ENCODE data around the gene A1CF.

The A1CF gene

DNA sequence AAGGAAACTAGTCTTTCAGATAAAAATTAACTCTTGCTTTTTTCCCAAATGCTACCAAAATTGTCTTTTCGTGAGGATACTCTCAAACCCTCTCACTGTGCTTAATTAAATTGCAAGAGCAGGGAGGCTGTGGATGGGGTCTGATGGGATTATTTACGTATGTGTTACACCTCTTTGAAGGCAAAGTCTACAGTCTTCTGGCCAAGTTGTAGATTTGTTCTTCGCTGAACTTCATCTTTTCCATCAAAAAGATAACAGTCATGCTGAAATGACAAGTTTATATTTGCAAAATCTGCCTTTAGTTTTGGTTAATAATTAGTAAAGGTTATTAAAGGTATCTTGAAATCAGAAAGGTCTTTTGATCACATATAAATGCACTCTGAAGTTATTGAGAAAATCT is 22.7 kb downstream of the A1CF start:
- DNase-seq (ENCODE audit: low read depth, low spot score), result no peak

DNA sequence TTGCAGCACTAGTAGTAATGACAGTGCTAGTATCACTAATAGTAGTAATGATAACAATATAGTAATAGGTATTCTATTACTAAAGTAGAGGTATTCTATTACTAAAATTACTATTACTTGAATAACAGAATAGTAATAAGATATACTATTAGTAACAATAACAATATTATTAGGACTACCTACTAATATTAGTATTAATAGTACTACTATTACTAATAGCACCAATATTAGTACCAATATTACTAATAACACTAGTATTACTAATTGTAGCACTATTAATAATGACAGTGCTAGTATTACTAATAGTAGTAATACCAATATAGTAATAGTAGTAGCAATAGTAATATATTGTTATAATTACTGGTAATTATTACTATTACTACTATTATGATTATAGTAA is 24.1 kb downstream of the A1CF start:
- no peak for DNase-seq (ENCODE audit: low read depth, low spot score)

DNA sequence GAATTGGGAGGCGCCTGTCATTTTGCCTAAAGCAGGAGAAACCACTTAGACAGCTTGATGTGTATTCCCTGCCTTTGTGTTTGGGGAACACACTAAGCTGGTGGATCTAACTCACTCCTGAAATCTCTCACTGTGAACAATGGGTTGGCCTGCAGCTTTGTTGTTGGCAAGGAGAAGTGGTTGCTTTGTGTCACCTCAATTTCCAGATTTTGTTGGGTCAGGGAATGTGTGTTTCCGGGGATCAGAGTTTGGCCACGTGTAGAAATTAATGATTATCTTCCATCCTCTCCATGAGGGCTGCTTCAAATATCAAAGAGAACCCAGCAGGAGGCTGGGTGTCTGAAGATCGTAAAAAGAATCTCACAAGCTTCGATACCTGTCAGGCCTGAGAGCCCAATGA is 27.8 kb downstream of the A1CF start:
- no peak for DNase-seq (ENCODE audit: low read depth, low spot score)

DNA sequence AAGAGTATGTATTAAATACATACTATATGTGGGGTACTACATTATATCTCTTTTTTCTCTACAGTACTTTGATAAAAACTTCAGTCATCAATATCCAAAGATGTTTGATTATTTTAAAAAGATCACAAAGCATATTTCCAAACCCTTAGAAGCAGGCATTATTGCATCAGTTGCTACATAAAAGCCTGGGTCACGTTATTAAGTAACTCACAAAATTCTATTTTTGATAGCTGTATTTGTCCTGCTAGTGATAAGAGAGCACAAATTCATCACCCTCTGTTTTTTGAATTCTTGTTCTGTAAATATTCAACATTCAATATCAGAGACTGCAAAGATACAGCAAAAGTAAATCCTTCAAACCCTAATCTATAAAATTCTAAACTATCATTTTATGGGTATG is 30.0 kb downstream of the A1CF start:
- DNase-seq (ENCODE audit: low read depth, low spot score), result no peak

DNA sequence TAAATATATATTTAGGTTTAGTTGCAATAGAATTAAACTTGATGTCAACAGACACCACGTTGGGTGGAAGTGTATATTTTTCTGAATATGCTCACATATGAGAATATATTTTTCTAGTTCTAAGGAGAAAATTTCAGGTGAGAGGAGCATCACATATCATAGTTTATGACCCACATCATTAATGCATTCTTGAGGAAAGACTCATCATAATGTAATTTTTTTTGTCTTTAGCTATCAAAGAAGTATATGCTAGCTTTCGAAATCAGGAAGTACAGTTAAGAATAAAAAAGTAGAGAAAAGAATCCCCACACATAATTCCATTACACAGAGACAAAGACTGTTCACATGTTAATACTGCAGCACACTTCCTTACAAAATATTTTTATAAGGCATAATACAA is 30.4 kb downstream of the A1CF start:
- no peak for DNase-seq (ENCODE audit: low read depth, low spot score)

DNA sequence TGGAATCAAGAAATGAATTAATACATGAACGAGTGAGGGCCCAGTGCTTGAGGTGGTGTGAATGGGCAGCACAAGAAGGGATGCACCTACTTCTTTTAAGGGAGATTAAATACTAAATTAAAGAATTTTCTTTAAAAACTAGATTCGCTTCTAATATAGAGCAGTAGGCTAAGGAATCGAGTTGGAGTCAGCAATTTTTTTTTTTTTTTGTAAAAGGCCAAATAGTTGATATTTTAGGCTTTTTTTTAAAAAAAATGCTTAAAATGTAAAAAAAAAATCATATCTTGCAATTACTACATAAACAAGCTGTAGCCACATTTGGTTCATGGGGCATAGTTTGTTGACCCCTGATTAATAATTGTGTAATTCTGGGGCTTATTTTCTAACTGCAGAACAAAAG is 31.9 kb downstream of the A1CF start:
- no peak for DNase-seq (ENCODE audit: low read depth, low spot score)

DNA sequence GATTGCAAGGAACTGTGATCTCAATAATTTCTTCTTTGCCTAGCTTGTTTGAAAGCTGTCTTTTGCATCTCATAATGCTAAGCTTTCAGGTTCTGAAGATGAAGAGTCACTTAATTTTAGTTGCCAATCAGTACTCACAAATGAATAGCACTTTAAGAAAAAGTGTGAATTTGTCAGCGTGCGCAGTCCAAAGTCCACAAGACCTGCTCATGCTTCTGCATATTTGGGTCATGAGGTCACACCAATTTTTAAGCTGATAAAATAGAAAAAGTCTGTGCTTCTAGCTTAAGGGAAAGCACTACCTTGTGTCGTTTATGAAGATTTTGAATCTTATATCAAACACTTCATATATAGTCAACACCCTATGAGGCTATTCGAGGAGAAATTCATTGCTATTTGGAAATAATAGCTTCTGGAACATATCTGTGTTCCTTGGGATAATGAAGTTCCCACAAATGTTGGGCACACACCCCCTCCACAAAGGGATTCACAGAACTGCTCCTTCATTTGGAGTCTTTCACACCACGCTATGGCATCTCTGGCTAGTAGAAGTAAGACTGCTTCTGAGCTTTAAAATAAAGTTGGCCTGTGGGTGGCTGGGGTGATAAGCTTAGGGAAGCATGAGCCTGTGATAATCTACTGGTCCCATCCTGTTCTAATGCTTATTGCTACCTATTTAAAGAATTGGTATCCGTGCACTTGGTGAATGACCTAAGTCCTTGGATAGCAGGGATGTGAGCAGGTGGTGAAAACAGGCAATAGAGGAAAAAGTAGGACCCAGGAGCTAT is 33.3 kb downstream of the A1CF start:
- no peak for DNase-seq (ENCODE audit: low read depth, low spot score)

DNA sequence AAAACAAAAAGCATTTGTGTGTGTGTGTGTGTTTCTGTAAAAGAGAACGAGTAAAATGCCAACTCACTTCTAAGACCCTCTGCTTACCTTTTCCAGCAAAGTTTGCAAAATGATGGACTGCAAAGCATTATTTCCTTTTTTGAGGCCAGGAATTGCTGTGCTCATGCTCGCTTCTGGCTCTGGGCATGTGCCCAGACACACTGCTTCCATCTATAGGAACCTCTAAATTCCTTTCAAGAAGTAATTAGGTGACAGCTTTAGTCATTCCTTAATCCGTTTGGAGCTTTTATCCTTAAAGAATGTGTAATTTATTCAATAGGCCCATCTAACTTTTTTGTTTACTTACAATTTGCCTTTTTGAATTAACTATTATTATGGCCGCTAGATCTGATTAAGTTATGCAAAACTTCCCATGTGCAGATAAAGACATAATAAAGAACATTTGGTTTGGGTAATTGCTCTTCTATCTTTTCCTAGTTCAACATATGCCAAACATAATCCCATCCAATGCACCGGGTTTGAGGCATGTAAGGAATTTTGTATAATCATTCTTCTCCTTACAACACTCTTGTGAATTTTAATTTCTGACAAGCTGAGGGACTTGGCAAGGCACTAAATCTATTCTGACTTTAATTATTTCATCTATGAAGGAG is 34.7 kb downstream of the A1CF start:
- no peak for DNase-seq (ENCODE audit: low read depth, low spot score)

DNA sequence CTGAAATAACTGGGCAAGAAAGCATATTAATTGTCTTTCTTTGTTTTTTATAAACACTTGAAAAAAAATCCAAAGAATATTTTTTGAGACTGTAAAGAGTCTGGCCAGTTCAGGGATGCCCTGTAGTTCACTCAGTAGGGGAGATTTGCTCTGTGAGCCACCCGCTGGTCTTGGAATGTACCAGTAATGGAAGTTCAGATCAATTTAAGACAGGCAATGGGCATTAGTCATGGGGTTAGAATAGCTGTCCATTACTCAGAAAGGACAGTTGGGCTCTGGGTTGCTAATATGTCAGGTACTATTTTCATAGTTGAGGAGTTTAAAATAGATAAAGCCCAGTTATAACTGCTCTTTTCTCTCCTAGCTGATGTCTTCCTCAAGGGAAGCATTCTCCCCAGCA is 38.7 kb downstream of the A1CF start:
- no peak for DNase-seq (ENCODE audit: low read depth, low spot score)

DNA sequence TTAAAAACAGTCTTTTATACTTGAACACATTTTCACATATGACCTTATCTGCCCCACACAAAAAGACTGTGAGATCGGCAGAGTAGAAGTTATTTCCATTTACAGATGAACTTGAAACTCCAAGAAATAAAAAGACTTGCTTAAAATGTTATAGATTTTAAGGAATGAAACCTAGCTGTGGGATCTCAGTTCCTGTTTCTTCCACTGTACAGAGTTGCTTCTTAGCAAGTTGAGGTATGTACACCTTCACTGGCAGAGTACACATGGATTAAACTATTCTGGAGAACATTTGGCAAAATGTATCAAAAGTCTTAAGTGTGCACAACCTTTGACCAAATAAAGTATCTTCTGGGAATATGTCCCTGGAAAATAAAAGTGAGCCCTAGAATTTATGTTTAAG is 48.3 kb downstream of the A1CF start:
- DNase-seq (ENCODE audit: low read depth, low spot score), result no peak

DNA sequence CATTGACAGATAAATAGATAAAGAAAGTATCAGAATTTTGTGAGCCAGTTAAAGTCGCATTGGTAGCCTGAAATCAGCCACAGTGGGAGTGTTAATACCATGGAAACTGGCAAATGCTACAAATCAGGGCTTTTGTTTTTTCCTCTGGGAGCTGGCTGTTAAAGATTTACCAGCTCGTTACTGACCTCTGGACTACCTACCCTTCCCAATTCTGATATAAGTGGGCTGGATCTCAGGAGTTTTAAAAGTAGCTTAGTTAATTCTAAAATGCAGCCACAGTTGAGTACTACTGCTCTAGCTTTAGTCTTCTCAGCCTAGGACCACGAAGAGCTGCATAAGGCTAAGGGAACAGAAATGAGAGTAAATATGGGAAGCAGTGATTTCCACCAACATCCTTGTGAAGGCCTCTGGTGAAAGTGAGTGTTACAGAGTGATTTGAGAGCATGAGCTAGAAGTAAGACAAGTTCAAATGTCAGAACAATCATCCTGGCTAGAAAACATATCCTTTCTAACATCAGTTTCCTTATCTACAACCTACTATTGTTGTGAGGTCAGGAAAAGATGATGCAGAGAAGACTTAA is 53.2 kb downstream of the A1CF start:
- DNase-seq (ENCODE audit: low read depth, low spot score), result no peak

DNA sequence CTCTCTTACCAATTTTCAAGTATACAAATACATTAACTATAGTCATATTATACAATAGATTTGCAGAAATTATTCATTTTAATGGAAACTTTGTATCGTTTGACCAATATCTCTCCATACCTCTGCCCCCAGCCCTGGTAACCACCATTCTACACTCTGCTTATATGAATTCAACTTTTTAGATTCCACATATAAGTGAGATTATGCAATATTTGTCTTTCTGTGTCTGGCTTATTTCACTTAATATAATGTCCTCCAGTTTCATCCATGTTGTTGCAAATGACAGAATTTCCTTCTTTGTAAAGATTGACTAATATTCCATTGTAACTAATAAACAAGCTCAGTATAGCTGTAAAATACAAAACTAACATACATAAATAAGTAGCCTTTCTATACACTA is 55.4 kb downstream of the A1CF start:
- no peak for DNase-seq (ENCODE audit: low read depth, low spot score)

DNA sequence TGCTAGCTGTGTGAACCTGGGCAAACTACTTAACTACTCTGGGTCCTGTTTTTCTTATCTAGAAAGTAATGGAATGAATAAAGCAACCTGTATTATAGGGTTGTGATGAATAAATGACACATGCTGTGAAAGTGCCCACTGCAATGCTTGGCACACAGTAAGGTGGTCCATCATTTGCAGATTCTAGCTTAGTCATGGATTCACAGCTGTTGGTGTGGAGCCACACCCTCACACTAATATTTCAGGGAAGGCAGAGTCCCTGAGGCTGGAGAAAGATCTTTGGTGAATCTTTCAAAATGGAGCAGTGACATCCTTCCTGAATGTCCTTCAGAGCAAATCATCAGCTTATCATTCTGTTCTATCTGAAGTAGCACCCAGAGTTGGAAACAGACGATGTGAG is 60.6 kb downstream of the A1CF start:
- no peak for DNase-seq (ENCODE audit: low read depth, low spot score)

DNA sequence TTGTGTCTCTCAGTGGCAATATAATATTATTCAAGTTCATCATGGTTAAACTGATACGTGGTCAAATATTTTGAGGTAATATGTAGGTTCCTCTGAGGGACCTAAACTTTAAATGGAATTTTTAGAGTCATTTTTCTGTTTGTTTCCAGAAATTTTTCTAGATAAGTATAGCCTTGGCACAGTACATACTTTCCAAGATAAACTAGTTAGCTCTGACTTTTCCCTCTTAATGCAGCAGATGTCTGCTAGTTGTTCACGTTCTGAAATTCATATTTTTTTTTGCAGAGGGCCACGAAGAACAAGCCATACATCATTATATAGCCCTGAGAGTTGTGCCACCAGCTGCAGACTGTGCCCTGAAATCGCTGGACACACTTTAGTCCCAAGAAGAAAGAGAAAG is 61.6 kb downstream of the A1CF start:
- DNase-seq (ENCODE audit: low read depth, low spot score), result no peak

DNA sequence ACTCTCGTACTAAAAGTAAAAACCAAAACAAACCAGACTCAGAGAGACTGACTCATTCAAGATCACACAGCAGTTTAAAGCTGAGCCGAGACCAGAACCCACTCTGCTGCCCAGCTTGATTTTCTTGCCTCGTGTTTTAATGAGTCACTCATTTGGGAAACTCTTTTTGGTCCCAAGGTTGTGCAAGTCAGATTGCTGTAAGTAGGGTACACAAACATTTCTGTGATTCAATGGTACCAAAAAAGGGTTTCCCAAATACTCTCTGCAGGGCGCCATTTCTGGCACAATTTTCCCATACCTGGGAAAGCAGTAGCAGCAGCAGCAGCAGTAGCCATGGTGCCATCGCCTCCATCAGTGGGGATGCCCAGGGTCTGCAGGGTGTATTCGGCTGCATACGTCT is 75.8 kb downstream of the A1CF start:
- DNase-seq (ENCODE audit: low read depth, low spot score), result no peak

DNA sequence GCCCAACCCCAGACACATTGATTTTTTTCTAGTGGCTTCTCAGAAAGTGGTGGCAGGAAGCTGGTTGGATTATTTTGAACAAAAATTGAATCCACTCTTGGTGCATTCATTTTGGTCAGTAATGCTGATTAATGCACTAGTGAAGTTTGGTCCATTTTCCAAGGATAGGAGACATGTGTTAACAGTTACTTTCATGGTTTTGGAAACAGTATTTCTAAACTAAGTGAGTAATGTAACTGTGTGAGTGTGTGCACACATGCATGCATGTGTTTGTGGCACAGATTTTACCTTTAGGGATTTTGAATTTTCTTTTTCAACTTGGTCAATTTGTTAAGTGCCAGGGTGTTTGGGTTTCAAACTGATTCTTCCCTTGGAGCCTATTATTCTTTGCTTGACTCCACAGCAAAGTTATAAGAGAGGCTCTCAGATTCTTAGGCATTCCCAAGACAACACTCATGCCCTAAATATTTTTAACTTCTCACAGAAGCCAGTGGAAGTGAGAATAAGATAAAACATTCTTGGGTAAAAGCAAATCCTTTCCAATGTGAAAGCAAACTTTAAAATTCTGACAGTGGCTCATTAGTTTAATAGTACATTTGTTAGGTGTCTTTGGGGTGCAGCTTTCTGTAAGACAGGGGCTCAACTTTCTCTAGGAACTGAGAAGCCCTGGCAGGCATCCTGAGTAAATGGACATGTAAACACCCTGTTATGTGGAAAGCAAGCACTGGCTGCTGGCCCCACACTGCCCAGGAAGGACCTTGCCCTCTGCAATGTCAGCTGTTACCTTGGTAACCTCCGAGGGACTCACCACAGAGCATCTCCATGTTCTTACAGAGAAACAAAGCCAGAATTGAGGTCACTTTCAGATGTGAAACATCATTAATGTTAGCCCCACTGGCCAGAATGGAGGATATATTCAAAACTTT is 77.3 kb downstream of the A1CF start:
- DNase-seq (ENCODE audit: low read depth, low spot score), result no peak

DNA sequence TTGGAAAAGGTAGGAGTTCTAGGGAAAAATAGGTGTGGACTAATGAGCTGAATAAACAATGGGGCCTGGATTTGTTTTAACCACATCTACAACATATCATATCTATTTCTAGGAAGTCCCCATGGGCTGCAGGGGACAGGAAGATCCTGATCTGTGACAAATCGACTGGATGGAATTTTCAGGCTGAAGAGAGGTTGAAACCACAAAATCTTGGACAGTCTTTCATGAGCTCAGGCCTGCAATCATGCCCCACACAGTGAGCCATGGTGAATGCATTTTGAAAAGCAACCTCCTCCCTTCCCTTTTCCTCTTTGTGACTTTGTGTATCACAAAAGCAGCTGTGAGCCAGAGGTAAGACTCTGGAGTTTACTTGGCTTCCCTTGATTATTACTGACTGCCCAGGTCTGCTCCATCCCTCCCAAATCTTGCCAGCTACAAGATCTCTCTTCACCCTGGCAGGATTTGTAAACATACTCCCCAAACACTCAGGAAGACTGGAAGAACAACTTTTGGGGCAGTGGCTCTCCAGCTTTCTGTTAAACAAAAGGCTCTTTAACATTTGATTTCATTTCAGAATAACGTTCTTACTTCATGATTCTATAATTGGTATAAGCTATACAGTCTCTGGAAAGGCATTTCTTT is 79.3 kb downstream of the A1CF start:
- no peak for DNase-seq (ENCODE audit: low read depth, low spot score)

DNA sequence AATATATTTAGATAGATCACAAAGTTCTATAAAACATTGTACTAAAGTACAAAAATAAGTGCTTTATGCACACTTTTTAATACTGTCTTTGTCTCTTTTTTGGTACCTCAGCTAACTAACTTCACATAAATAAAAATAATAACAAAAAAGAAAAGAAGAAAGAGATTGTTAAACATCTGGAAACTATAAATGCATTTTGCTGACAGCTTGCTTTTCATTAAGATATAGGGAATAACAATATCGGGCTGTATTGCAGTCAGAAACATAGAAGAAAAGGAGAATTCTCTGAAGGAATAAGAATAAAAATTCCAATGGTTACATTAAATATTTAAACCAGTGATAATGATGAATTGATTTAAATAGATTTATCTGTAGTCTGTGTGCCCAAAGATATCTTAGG is 85.8 kb downstream of the A1CF start:
- DNase-seq (ENCODE audit: low read depth, low spot score), result no peak

DNA sequence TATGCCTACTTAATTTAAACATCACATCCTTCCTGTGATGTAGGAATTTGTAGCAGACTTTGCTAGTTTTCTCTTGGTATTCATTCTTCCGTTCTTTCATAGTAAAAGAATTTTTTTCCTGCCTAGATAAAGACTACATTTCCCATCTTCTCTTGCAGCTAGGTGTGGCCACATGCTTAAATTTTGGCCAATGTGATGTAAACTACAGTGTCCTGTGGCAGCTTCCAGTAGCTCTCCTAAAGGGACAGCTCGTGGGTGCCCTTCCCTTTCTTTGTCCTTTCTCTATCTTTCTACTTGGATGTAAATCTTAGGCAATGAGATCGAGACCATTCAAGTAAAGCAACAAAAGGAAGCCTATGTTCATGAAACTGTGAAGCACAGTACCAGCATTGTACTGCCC is 87.1 kb downstream of the A1CF start:
- DNase-seq (ENCODE audit: low read depth, low spot score), result no peak

DNA sequence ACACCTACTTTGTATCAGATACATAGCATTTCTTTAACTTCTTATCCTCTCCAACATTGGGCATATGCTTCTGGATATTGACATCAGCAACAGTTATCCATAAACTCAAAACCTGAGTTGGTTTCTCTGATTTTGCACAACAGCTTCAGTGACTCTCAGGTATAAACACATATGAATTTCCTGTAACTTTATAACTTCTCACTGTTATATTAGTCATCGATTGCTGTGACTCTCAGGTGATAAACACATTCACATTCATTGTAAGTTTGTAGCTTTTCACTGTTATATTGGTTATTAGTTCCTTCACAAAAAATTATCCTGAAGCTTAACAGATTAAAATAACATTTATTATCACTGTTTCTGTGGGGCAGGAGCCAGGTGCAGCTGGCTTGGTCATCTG is 88.7 kb downstream of the A1CF start:
- no peak for DNase-seq (ENCODE audit: low read depth, low spot score)

DNA sequence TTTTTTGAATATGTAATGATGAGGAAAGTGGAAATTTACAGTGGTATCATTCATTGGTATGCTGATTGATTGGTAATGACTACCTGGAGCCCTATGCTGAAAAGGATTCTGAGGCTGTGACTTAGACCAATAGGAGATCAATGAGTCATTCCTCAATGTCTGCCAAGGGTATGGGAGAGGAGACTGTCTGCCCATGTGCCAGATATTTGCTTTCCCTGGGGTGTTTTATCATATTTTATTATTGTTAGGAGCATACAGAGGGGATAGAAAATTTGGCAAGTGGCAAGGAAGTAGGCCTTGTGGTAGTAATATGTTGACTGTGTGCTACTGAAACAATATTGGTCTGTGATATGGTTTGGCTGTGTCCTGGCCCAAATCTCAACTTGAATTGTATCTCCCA is 90.9 kb downstream of the A1CF start:
- no peak for DNase-seq (ENCODE audit: low read depth, low spot score)

Measured in activated naive CD8-positive, alpha-beta T cell treated with anti-CD3 and anti-CD28 coated beads, Interleukin-2, amount 50 U/mL, for 16 hours (primary cell).